Stimulated activated CD8-positive, alpha-beta memory T cell treated with anti-CD3 and anti-CD28 coated beads, Interleukin-4, amount 100 ng/mL, for 4 hours (primary cell): ENCODE measurements around the gene SLC6A9.
A peak's percentile ranks its signal among the peaks of the same experiment; 100 is the strongest.

Experiments used
- DNase-seq, 2 donors: peaks; one replicate each; pipeline ENCODE4 v3.0.0-alpha.2; 2020; ENCODE audit warnings: low read depth in 2 of 2, low spot score in 1 of 2

SLC6A9 gene

DNA sequence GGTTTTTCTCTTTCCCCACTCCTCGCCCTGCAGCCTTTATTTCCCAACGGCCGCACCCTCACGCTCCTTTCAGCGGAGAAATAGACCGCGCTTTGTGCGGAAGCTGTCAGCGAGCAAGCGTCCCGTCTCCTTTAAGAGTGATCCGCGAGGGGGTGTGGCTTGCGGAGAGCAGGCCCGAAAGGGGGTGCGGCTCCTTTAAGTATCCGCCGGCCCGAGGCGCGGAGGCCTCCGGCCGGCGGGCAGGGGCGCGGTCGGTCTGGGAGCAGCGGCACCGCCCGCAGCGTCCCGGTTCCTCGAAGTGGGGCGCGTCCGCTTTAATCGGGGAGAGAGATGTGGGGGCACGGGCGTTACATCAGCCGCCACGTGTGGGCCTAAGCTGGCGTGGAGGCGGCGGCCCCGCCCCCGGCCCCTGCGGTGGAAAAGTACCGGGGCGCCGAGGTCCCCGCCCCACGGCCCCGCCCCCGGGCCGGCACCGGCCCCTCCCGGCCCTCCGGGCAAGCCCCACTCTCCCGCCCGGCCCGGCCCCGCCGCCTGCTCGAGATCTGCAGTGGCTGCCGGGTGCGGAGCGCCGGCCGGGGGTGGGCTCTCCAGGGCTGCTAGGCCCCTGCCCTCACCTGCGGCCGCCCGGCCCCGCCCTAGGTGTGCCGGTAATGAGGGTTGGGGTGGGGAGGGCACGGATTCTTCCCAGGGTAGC lies 1.2 kb downstream of the SLC6A9 start:
- DNase-seq = peak; percentile 63 to 75

DNA sequence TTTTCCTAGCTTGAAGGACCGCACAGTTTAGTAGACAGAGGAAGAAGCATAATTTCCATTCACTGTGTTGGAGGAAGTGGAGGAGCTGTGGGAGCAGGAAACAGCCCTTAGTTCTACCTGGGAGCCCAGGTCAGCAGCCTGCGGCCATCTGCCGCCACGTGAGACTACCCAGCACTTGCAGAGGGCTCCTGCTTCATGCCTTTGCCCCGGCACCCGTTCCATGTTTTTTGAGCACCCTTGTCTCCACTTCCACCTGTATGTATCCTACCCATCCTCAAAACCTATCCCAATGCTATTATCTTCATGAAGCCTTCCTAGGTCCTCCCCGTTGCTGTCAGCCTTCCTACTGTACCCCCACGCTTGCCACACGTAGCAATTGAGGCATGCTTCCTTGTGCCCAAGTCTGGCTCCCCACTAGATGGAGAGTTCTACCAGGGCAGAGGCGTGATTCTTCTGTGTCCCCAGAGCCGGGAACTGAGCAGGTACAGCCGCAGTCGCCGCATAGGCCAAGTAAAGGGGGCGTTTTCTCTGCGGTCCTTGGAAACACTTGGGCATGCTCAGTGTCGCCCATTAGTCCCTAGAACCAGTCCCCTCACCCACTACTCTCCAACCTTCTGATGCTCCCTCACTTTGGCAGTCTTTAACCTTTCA lies 1.9 kb downstream of the SLC6A9 start:
- no peak for DNase-seq

DNA sequence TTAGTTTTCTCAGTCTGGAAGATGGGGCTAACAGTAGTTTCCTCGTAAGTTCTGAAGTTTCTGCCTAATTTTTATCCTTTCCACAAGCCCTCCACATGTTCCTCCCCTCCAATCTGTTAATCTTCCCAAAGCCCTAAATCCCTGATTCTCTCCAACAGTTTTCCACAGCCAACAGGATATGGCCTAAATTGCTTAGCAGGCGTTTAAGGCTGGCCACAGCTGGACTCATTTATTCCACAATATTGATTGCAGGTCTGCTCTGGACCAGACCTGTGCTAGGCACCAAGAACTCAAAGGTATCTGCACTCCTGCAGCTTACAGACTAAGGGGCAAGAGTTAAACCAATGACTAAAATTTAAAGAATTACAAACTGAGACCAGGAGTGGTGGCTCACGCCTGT lies 3.9 kb downstream of the SLC6A9 start:
- DNase-seq = no peak

DNA sequence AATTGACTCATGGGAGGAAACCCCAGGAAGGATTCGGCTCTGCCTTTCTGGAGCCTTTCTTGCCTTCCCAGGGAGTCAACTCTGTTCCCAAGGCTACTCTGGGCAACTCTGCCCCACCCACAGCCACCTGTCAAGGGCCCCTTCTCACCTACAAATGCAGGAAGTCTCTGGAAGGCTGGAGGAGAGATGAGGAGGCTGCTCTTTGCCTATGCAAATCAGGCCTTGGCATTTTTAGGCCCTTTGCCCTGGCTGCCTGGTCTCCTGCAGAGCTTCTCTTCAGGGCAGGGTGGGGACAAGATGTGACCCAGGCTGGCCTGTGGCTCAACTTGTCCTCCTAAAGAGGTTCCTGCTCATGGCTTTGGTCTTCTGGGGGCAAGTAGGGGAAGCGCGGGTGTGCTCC lies 5.4 kb downstream of the SLC6A9 start:
- DNase-seq = no peak

DNA sequence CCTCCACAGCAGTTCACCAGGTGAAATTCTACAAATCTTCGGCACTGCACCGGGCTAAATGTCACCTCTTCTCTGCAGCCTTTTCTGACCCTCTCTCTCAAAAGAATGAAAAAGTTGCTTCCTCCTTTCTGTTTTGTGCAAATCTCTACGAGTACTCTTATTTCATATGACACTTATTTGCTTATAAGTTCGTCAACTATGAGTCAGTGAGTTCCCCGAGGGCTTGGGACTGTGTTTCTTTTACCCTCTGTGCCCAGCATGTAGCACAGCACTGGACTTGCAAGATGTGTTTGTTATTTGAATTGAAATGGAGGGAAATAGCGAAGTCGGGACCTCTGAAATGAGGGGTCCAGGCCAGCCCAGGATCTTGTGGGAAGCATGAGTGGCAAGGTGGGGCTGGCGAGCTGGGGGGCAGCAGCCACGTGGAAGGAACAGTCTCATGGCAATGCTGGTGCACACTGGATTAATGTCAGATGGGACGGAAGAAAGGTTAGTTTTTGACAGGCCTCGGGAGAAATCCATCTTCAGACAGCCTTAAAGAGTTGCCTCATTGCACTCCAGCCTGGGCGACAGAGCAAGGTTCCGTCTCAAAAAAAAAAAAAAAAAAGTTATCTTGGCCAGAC lies 6.2 kb downstream of the SLC6A9 start:
- no peak for DNase-seq

DNA sequence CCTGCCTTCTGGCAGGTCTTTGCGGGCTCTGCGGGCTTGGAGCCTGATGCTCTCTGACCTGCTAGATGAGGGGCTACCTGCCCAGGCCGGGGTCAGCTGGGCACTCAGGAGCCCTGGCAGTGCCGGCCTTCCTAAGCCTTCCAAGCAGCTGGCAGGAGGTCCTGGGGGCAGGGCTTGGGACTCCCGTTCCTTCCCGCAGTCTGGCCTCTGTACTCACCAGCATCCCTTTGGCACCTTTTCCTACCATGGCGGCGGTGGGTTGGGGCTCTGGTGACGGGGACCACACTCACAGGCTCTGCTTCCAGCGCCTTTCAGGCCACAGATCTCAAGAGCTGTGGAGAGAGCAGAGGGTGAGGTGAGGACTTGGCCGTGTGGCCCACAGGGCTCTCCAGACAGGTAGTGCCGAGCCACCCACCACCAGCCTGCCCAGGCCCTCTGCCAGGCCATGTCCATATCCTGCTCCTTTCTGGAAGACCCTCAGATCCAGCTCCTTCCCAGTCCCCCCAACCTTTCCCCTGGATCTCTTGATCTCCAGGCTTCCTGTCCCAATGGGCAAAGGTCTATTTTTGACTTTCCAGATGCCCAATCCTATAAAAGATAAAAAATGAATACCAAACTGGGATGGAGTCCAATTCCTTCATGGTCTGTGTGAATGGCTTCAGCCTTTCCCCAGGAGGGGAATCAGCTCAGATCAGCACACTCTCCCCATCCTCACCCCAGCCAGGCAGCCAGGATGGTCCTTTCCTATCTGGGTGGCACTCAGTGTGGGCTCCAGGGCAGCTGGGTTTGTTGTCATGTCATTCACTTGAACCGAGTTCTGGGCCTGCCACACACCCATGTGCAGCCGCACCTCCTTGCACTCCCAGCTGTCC lies 7.0 kb downstream of the SLC6A9 start:
- DNase-seq = no peak

DNA sequence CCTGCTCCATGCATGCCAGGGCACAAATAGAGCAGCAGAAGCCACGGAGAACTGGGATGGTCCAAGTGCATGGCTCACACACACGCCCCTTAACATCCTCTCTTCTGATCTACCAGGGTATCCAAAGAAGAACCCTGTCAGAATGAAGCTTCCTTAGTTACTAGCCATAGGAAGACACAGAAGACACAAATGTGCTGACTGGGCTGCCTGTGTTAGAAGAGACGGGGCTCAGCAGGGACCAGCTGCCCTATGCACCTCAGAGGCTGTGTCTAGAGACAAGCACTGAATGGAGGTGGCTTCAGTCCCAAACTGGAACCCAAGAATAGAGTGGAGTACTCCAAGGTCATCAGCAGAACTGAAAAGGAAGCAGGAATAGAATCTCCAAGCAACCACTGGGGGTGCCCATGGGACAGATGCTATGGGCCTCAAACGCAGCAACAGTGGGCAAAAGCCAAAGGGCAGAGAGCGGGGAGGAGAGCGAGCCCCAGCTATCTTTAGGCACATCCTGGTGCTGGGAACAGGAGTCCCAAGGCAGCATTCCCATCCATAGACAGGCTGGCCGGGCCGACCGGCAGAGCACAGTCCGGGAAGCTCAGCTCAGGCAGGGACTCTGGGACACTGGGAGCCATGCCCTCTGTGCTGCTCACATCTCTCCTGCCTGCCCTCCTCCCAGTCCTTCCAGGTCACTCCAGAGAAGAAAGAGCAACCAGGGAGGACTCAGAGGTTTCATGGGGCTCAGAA lies 9.5 kb downstream of the SLC6A9 start:
- no peak for DNase-seq

DNA sequence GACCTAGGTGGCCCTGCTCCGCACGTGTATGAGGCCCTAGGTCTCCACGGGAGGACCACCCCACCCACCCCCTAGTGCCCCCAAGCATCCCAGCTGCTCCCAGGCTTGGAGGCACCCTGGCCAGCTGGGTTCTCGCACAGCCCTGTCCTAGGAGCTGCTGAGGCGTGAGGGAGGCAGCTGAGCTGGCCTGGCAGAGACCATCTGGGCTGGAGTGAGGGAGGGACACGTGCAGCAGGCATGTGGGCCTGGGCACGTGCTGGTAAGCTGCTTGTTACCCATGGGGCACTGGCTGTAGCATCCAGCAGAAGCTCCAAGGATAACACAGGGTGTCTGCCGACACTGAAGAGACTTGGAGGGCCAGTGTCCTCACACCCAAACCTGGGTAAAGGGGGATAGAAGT lies 10.1 kb downstream of the SLC6A9 start:
- DNase-seq = no peak

DNA sequence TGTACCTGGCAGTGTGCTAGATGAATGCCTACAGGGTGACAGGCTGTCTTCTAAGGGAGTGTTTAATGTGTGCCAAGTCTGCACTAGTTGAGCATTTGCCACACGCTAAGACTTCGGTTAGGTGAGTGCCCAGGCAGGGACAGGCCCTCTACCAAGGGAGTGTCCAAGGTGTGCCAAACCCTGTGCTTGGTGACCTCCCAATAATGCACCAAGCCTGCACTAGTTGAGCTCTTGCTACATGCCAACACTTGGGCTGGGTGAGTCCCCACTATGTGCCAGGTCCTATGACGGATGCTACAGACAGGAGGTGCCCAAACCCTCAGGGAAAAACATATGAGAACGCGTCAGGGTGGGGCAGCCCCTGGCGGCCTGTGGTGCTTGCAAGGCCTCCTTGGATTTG lies 10.8 kb downstream of the SLC6A9 start:
- DNase-seq = no peak

DNA sequence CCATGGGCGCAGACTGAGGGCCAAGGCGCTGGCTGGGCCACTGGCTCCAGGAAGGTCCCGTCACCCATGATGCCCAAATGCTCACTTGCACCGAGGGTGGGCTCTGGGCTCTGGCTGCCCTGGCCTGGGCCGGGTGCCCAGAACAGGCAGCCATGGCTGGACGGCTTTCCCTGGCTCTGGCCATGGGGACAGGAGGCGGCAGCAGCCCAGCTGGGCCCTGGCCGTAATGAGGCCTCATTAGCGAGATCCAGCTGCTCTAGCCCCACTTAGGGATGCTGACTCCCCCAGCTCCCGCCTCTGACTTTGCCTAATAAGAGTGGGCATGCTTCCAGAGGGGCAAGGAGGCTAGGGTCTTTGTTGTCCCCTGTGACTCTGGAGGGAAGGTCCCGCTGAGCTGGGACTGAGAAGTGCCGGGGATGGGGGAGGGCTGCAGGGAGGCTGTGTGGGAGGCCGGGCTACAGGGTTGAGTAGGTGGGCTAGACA lies 11.8 kb downstream of the SLC6A9 start:
- DNase-seq = no peak

DNA sequence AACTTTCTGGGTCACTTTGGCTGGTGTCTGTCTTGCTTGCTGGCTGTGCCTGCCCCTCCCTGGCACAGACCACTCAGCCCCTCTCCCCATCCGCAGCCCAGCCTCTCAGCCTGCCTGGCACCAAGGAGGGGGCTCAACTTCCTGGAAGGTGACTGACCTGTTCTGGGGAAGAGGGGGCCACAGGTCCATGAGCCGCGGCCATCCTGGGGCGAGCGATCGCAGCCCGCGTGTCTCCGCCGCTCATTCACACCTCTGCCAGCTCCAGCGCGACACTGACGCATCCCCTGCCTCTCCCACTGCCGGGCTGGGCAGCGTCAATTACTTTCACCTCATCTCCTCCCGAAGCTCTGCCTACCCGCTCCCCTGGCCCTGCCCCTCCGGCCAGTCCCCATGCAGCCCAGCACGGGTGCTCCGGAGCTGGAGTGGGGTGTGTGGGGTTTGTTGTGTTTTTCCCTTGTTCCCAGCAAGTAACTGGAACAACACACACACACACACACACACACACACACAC lies 14.3 kb downstream of the SLC6A9 start:
- DNase-seq = no peak

DNA sequence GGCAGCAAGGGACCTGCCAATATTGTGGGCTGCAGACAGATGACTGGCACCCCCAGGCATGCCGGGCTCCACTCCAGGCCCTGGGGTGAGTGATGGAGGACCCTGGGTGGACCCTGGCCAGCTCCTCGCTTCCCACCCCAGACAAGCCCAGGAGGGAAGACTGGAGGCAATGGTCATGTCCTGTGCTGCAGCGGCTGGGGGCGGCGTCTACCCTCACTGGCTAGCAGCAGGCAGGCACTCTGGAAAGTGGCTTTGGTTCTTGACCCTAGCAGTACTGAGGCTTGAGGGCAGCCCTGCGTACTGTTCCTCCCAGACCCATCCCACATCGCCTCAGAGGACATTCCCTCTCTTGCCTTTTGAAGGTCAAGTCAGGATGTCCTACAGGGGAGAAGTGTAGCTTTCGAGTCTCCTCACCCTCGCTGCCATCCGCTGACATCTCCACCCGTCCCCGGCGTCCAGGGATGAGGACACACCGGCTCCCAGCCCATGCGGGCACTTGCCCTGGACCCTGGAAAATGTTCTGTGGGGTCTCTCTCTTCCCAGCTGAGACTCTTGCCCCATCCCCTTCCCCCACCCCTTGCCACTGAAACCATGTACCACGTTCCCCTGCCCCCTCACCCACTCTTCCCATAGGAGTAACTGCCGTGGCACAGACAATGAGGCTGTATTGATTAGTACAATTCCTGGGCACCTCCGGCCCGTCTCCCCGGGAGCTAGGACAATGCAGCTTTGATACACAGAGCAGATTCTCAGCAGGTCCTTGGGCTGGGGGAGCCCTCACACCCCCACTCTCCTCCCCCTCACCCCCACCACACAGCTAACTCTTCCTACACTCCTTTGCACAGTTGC lies 15.0 kb downstream of the SLC6A9 start:
- DNase-seq = no peak

DNA sequence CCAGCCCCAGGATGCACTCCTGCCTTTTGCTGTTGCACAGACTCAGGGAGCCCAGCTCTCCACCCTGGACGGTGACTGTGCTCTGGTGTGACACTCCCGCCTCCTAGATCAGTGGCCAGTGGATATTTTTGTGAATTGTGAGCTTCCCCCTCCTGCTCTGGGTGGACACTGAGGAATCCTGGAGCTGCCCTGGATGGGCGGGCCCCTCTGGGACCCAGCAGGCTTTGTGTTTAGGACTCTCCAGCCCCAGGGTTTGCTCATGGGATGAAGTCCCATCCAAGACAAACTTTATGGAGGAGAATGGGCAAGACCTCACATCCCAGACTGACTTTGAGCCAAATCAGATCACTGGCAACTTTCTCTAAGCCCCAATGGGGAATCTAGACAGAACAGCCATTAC lies 16.1 kb downstream of the SLC6A9 start:
- DNase-seq = no peak

DNA sequence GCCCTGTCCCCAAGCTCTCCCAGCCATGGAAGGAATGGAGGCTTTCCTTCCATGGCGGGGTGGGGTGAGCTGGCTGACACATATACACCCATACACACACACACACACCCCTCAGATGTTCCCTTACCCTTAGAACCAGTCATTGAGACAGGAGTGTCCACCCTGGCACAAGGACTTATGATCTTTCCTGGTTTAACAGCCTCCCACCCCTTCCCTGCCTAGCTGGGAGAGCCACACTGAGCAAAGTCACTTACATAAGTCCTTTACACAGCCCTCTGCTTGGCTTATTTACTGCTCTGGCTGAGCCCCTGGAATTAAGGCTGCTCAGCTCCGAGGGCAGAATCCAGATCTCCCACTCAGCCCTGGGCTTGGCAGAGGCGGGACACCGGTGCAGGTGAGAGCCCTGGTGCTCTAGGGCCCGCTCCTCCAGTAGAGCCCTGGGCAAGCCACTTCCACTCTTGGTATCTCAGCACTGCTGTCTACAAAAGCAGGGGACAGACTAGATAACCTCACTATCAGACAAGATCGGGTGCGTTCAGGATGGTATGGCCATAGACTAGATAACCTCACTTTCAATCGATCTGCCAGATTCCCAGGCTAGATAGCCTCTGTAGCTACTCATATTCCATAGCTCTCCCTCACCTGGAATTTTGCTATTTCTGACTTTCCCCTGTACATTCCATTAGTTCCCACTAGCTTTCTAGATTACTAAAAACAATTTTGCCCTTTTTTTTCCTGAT lies 16.7 kb downstream of the SLC6A9 start:
- no peak for DNase-seq

DNA sequence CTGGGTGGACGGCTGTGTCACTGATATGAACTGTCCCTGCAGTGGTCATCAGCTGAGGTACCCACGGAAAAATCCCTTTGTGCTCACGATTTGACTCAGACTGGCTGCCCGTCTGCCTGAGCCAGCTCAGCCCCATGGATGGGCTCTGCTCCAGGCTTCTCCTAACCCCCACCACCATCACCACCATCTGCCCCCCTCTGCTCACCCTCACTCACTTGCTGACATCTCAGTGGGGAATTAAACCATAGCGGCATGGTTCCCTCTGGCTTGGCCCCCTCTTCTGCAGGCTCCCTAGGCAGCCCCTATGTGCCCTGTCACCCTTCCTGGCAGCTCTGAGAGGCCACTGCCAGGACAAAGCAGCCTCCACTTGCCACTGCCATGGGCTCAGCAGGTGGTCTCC lies 17.3 kb downstream of the SLC6A9 start:
- DNase-seq = no peak

DNA sequence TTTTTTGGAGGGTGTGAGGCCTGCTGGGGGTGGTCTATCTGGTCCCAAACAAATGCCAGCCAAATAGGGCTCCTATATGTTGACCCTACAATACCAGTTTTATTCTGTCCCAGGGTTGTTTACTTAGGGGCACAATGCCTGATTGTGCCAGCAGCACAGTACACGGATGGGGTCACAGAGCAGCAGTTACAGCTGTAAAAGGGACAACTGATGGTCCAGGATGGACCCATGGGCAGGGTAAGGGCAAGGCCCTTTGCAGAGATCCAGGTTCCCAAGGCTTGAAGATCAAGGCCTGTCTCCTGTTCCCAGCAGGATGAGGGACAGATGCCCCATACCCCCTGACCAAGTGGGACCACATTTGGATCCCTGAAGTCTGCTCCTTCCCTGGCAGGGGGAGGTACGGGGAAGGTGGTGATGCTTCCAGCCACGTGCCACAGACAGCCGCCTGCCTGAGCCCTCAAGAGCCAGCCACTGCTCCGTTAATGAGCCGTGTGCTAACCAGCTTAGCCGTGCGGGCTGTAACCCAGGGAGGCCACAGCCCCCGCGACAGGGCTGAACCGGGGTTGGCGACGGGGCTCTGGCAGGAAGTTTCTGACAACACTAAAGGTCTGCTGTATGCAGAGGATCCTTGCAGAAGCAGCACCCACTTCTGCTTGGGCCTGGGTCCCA lies 18.2 kb downstream of the SLC6A9 start:
- no peak for DNase-seq

DNA sequence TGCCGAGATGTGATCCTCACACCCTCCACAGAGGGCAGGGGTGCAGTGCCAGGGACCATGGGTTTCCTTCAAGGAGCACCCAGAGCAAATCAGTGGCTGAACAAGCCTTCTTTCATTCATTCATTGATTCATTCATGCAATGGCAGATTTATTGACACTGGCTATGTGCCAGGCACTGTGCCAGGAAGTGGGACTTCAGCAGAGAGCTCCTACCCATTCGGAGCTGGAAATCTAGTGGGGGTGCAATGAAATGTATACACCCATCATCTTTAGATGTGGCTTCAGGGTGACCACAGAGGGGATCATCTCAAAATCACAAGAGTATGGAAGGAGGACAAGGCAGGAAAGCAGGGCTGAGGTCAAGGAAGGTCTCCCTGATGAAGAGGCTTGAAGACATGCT lies 18.9 kb downstream of the SLC6A9 start:
- no peak for DNase-seq

DNA sequence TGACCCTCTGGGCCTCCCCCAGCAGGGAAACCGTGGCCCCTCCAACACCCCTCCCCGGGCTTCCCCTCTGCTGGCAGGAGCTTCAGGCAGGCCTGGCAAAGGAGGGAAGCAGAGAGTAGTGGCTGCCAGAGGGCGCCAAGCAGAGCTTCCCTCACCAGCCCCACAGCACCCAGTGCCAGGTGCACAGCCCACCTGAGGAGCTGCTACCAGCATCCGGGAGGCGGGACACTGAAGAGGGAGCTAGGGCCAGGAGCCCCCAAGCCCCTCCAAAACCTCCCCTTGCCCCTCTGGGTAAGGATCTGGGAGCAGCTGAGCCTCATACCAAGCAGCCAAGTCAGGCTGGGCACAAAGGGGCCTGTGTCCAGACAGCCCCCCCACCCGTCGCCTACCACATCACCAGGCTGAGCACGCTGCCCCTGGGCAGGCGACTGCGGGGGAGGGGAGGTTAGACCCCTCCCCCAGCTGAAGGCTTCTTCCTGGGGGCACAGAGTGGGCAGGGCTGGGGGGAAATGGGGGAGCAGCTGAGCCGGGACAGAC lies 20.3 kb downstream of the SLC6A9 start:
- DNase-seq = no peak
